Measurements from ENCODE around the gene TMEM106A. TPM values are rescaled to one million over a fixed set of nuclear protein-coding genes. Genes with fewer than 3 reads are reported as not detected.
A peak's percentile ranks its signal among the peaks of the same experiment; 100 is the strongest.

The TMEM106A gene
- total and polyA plus RNA-seq, 2 of the 13 experiments (the other 11 are each of a cell fraction or from before 2014, with no cell fraction given): 16.9 to 35.9 TPM

GRCh38 chr17:43169561-43170139, 42.0 kb upstream of the TMEM106A start (continued):
- no peak; the same call in 1 of the 2 replicates for TF ChIP-seq BCL3 (CRISPR knock-in tag; IDR thresholded peaks at IDR 0.05)
- TF ChIP-seq GTF2F1 (IDR thresholded peaks at IDR 0.05; ENCODE audit: low read length): no peak
- TF ChIP-seq ZNF660 (CRISPR knock-in tag; IDR thresholded peaks at IDR 0.05; ENCODE audit: borderline replicate concordance, low read depth): no peak
- no peak for TF ChIP-seq KLF13 (CRISPR knock-in tag; IDR thresholded peaks at IDR 0.05)
- TF ChIP-seq POLR2A (IDR thresholded peaks at IDR 0.05; ENCODE audit: insufficient read depth in 1 of 2, low read depth in 2 of 2, low read length in 2 of 2): peak; percentile 16 to 41; a peak in 3 of 4 replicates
- TF ChIP-seq ATF5 (CRISPR knock-in tag; IDR thresholded peaks at IDR 0.05; ENCODE audit: low read depth): no peak
- no peak for TF ChIP-seq IKZF4 (CRISPR knock-in tag; IDR thresholded peaks at IDR 0.05; ENCODE audit: borderline replicate concordance, low read depth, not compliant biosample characterization)
- no peak for TF ChIP-seq SP5 (CRISPR knock-in tag; IDR thresholded peaks at IDR 0.05; ENCODE audit: borderline replicate concordance, low read depth)
- TF ChIP-seq ZFP62 (CRISPR knock-in tag; IDR thresholded peaks at IDR 0.05): no peak
- TF ChIP-seq MAFK (conservative IDR thresholded peaks at IDR 0.05 in 1 of 2, IDR thresholded peaks at IDR 0.05 in 1 of 2; ENCODE audit: low read length in 2 of 2): no peak
- TF ChIP-seq ISL2 (CRISPR knock-in tag; IDR thresholded peaks at IDR 0.05): peak; percentile 80
- no peak; the same call in 1 of the 2 replicates for TF ChIP-seq ZSCAN29 (CRISPR knock-in tag; conservative IDR thresholded peaks at IDR 0.05)
- no peak for TF ChIP-seq MED13 (CRISPR knock-in tag; IDR thresholded peaks at IDR 0.05)
- TF ChIP-seq POGZ (CRISPR knock-in tag; IDR thresholded peaks at IDR 0.05): no peak
- TF ChIP-seq MTF2 (CRISPR knock-in tag; IDR thresholded peaks at IDR 0.05; ENCODE audit: borderline replicate concordance): 0 out of 2 replicates have a peak, but pooled peaks have one; percentile 5
- 0 out of 2 replicates have a peak, but pooled peaks have one; percentile 36 for TF ChIP-seq DR1 (CRISPR knock-in tag; IDR thresholded peaks at IDR 0.05)
- TF ChIP-seq AHDC1 (CRISPR knock-in tag; IDR thresholded peaks at IDR 0.05; ENCODE audit: borderline replicate concordance): no peak
- TF ChIP-seq UBTF (CRISPR knock-in tag; IDR thresholded peaks at IDR 0.05): peak; percentile 70
- TF ChIP-seq CBX1 (IDR thresholded peaks at IDR 0.05; ENCODE audit: low read depth): no peak
- no peak for TF ChIP-seq ZNF691 (CRISPR knock-in tag; IDR thresholded peaks at IDR 0.05; ENCODE audit: borderline replicate concordance, low read depth)

Measured in HepG2 (cell line).